HG03095 (cell line): ENCODE measurements around the gene PPP1R9A.

Source experiments
- ATAC-seq: cut with Tn5 transposase; IDR thresholded peaks from one replicate; pipeline ENCODE4 v1.9.1; 2021; ENCODE audit warnings: moderate library complexity; ENCODE audit not compliant: unreplicated experiment

PPP1R9A gene

GRCh38 chr7:94907026-94907810, at the start of gene PPP1R9A:
Gene PPP1R9A (plus strand): TSS chr7:94907594. CDS start chr7:94910114, 2,520 bp downstream.
- ATAC-seq, result no peak

- no peak for ATAC-seq
Observed at GRCh38 chr7:94871132-94871531, 36.3 kb upstream of the PPP1R9A start.

GRCh38 chr7:94873239-94873638, 34.2 kb upstream of the PPP1R9A start:
- no peak for ATAC-seq

- ATAC-seq, result no peak
Observed at GRCh38 chr7:94874036-94874785, 33.2 kb upstream of the PPP1R9A start.

- ATAC-seq, result no peak
Observed at GRCh38 chr7:94875201-94875600, 32.2 kb upstream of the PPP1R9A start.

- ATAC-seq, result no peak
Observed at GRCh38 chr7:94877731-94878670, 29.4 kb upstream of the PPP1R9A start.

GRCh38 chr7:94882891-94883290, 24.5 kb upstream of the PPP1R9A start:
- ATAC-seq, result no peak

- no peak for ATAC-seq
Observed at GRCh38 chr7:94883616-94884015, 23.8 kb upstream of the PPP1R9A start.

- no peak for ATAC-seq
Observed at GRCh38 chr7:94888551-94888950, 18.8 kb upstream of the PPP1R9A start.

GRCh38 chr7:94888995-94889523, 18.3 kb upstream of the PPP1R9A start:
- ATAC-seq, result no peak

- no peak for ATAC-seq
Observed at GRCh38 chr7:94890216-94890615, 17.2 kb upstream of the PPP1R9A start.

GRCh38 chr7:94893661-94894060, 13.7 kb upstream of the PPP1R9A start:
- no peak for ATAC-seq

- no peak for ATAC-seq
Observed at GRCh38 chr7:94897541-94897940, 9.9 kb upstream of the PPP1R9A start.

- ATAC-seq, result no peak
Observed at GRCh38 chr7:94898340-94898739, 9.1 kb upstream of the PPP1R9A start.

GRCh38 chr7:94901981-94902380, 5.4 kb upstream of the PPP1R9A start:
- ATAC-seq, result no peak

- ATAC-seq, result no peak
Observed at GRCh38 chr7:94903971-94904370, 3.4 kb upstream of the PPP1R9A start.

- ATAC-seq, result no peak
Observed at GRCh38 chr7:94904982-94905381, 2.4 kb upstream of the PPP1R9A start.

GRCh38 chr7:94906065-94906851, 1.1 kb upstream of the PPP1R9A start:
- ATAC-seq, result no peak

GRCh38 chr7:94907811-94908322, 473 bp downstream of the PPP1R9A start:
- no peak for ATAC-seq
